Aorta (tissue), 5 donors: ENCODE measurements around the gene SMC6. TPM values are rescaled to one million over a fixed set of nuclear protein-coding genes. Genes with fewer than 3 reads are reported as not detected.
A peak's percentile ranks its signal among the peaks of the same experiment; 100 is the strongest.

Experiments
- ATAC-seq: fragments of 200-7000 bp; cut with Tn5 transposase; one replicate; pipeline ENCODE4 v1.9.1; 2022; ENCODE audit warnings: moderate library complexity; ENCODE audit not compliant: low FRiP score
- DNase-seq, 2 donors: peaks; one replicate each; pipeline ENCODE4 v3.0.0-alpha.2; 2020
- H3K27ac ChIP-seq, 2 donors: one replicate each; pipeline ENCODE4 v1.5.1; 2013; ENCODE audit warnings: low read length in 2 of 2, mild to moderate bottlenecking in 2 of 2, moderate library complexity in 2 of 2, control low read depth in 1 of 2, inconsistent platforms in 1 of 2, low read depth in 1 of 2
- H3K27me3 ChIP-seq, 2 donors: one replicate each; pipeline ENCODE4 v1.6.1; 2013; ENCODE audit warnings: control low read depth in 1 of 2, low read length in 1 of 2, mild to moderate bottlenecking in 1 of 2, moderate library complexity in 1 of 2; ENCODE audit not compliant: insufficient read depth in 2 of 2, control insufficient read depth in 1 of 2
- H3K36me3 ChIP-seq, 2 donors: one replicate each; pipeline ENCODE4 v1.6.1; 2013; ENCODE audit warnings: control low read depth in 1 of 2, low read length in 1 of 2, mild to moderate bottlenecking in 1 of 2; ENCODE audit not compliant: insufficient read depth in 2 of 2, control insufficient read depth in 1 of 2
- H3K4me1 ChIP-seq, 2 donors: one replicate each; pipeline ENCODE4 v1.6.1; 2013; ENCODE audit warnings: low read length in 2 of 2, control low read depth in 1 of 2, mild to moderate bottlenecking in 1 of 2, moderate library complexity in 1 of 2; ENCODE audit not compliant: insufficient read depth in 2 of 2, control insufficient read depth in 1 of 2
- H3K4me3 ChIP-seq, 2 donors: one replicate each; pipeline ENCODE4 v1.5.1; 2013; ENCODE audit warnings: low read length in 2 of 2, control low read depth in 1 of 2, mild to moderate bottlenecking in 1 of 2
- H3K9me3 ChIP-seq: one replicate; pipeline ENCODE4 v1.6.1; 2013; ENCODE audit warnings: mild to moderate bottlenecking, low read length; ENCODE audit not compliant: control insufficient read depth
- WGBS, 2 donors: extraction: QIAGEN DNeasy Blood & Tissue Kit; methylation state at CpG; one replicate each; pipeline ENCODE4 v1.1.7; 2013; 5-methylcytosine and 5-hydroxymethylcytosine counted together
- intact Hi-C, 2 donors: fragments of 100-400 bp; cut with DNase I; formaldehyde crosslinking; loops; one replicate each; pipeline versions ENCODE4 v1.14.2 to v1.15.0; 2022
- polyA plus RNA-seq, 2 donors: library from polyadenylated mRNA; stranded (reverse); fragments of 200-250 nt; gene quantifications; one replicate each; pipeline ENCODE4 v1.2.3, GENCODE V29; 2013
- total RNA-seq, 2 donors: library from RNA; stranded (reverse); fragmentation: NEBNext Ultra II Directional; extraction: Animal tissue kit (Norgen Biotek cat#: 25700); gene quantifications; one replicate each; pipeline ENCODE4 v1.2.1, GENCODE V29; 2021
- donor health status: healthy with polysubstance abuse.
- donor health status: Bipolar disorder and iron deficiency.
- donor health status: DM: no; HTN: no; CAD: no.
- donor health status: DM: no; HTN: no; CAD: no.
- donor health status: DM: yes; HTN: yes; CAD: no.

The SMC6 gene
- total and polyA plus RNA-seq, 4 donors = 5.5 to 17.2 (median 8.6) TPM

- ATAC-seq (peak; percentile 85), DNase-seq (peak in 1 of 2 donors; percentile 83)
- 34 to 42% methylated on average over 6 of the region's 6 CpGs for WGBS, 2 donors
- Histone ChIP-seq H3K4me3 (no peak overlapping the region), H3K27ac (no peak overlapping the region), H3K9me3 (no peaks in the 10 kb centered on the region), H3K4me1 (no peaks in the 10 kb centered on the region), H3K36me3 (no peaks in the 10 kb centered on the region), H3K27me3 (no peaks in the 10 kb centered on the region)
- intact Hi-C loops = loop anchor here in 1 of 2 donors (10.0 kb wide), 1 partner anchor 128 kb away; the partner anchor contains the start of gene RAD51AP2
Observed at GRCh38 chr2:17643031-17643615, 110.5 kb downstream of the SMC6 start.

GRCh38 chr2:17640406-17640805, 113.2 kb downstream of the SMC6 start:
- H3K36me3 ChIP-seq = no peaks in the 10 kb centered on the region

GRCh38 chr2:17638196-17638743, 115.3 kb downstream of the SMC6 start:
- Histone ChIP-seq H3K9me3 (no peaks in the 10 kb centered on the region), H3K4me3 (no peak overlapping the region), H3K36me3 (no peaks in the 10 kb centered on the region), H3K27me3 (no peaks in the 10 kb centered on the region), H3K27ac (no peak overlapping the region), H3K4me1 (no peaks in the 10 kb centered on the region)
- ATAC-seq (no peak), DNase-seq (no peak)
- intact Hi-C loops = no loop called here
- WGBS, 2 donors = 91 to 93% methylated on average over 7 of the region's 7 CpGs

More at GRCh38 chr2:17640406-17640805, 113.2 kb downstream of the SMC6 start:
- Histone ChIP-seq H3K4me1 (no peaks in the 10 kb centered on the region), H3K9me3 (no peaks in the 10 kb centered on the region), H3K4me3 (no peak overlapping the region), H3K27ac (no peak overlapping the region), H3K27me3 (no peaks in the 10 kb centered on the region)
- ATAC-seq = no peak
- intact Hi-C loops = loop anchor here in 1 of 2 donors (10.0 kb wide), 1 partner anchor 126 kb away; the partner anchor contains the start of gene RAD51AP2
- 92 to 93% methylated on average over 2 of the region's 2 CpGs for WGBS, 2 donors
- no peak for DNase-seq

GRCh38 chr2:17637131-17637906, 116.3 kb downstream of the SMC6 start:
- H3K4me1 ChIP-seq = no peaks in the 10 kb centered on the region
- ATAC-seq = peak; percentile 53
- H3K36me3 ChIP-seq = no peaks in the 10 kb centered on the region
- 86% methylated on average over 8 of the region's 8 CpGs for WGBS, 2 donors
- no peak overlapping the region for H3K4me3 ChIP-seq
- H3K9me3 ChIP-seq = no peaks in the 10 kb centered on the region
- H3K27me3 ChIP-seq = no peaks in the 10 kb centered on the region
- intact Hi-C loops = no loop called here
- no peak overlapping the region for H3K27ac ChIP-seq
- DNase-seq = no peak

GRCh38 chr2:17636257-17636656, 117.4 kb downstream of the SMC6 start:
- H3K4me1 ChIP-seq = no peaks in the 10 kb centered on the region
- H3K27me3 ChIP-seq = no peaks in the 10 kb centered on the region
- no peak overlapping the region for H3K27ac ChIP-seq
- DNase-seq (no peak), ATAC-seq (no peak)
- no peaks in the 10 kb centered on the region for H3K9me3 ChIP-seq
- 95 to 96% methylated on average over 3 of the region's 3 CpGs for WGBS, 2 donors
- intact Hi-C loops = no loop called here
- H3K4me3 ChIP-seq = no peak overlapping the region
- H3K36me3 ChIP-seq = no peaks in the 10 kb centered on the region

GRCh38 chr2:17634997-17635396, 118.6 kb downstream of the SMC6 start:
- no peaks in the 10 kb centered on the region for H3K4me1 ChIP-seq
- WGBS, 2 donors = 56 to 65% methylated on average over 4 of the region's 4 CpGs
- H3K9me3 ChIP-seq = no peaks in the 10 kb centered on the region
- no peak overlapping the region for H3K27ac ChIP-seq
- H3K27me3 ChIP-seq = no peaks in the 10 kb centered on the region
- intact Hi-C loops = no loop called here
- H3K36me3 ChIP-seq = no peaks in the 10 kb centered on the region
- no peak for ATAC-seq
- no peak overlapping the region for H3K4me3 ChIP-seq
- no peak for DNase-seq

GRCh38 chr2:17630089-17630488, 123.5 kb downstream of the SMC6 start:
- H3K4me1 ChIP-seq = no peaks in the 10 kb centered on the region
- no peak overlapping the region for H3K27ac ChIP-seq
- H3K4me3 ChIP-seq = no peak overlapping the region
- WGBS, 2 donors = 97 to 98% methylated on average over 4 of the region's 4 CpGs
- ATAC-seq (no peak), DNase-seq (no peak)
- peaks cover 3% of the 10 kb centered on the region for H3K9me3 ChIP-seq
- intact Hi-C loops = no loop called here
- no peaks in the 10 kb centered on the region for H3K27me3 ChIP-seq
- no peaks in the 10 kb centered on the region for H3K36me3 ChIP-seq

- Histone ChIP-seq H3K36me3 (no peaks in the 10 kb centered on the region), H3K4me3 (no peak overlapping the region), H3K27ac (no peak overlapping the region), H3K9me3 (peaks cover 3% of the 10 kb centered on the region), H3K27me3 (no peaks in the 10 kb centered on the region), H3K4me1 (no peaks in the 10 kb centered on the region)
- intact Hi-C loops = no loop called here
- 62 to 69% methylated on average over 2 of the region's 2 CpGs for WGBS, 2 donors
- ATAC-seq (no peak), DNase-seq (no peak)
Observed at GRCh38 chr2:17628349-17629261, 125.0 kb downstream of the SMC6 start.
